Measurements from ENCODE around the gene FBLN7.
"Not testable (repeated sequence)": the region's sequence is repeated elsewhere in the genome, so short reads cannot be mapped to it uniquely, and the experiment has no call there.

FBLN7 gene

GRCh38 chr2:112096098-112096497 lies 42.1 kb upstream of the FBLN7 start:
- TF ChIP-seq, protein P1, sequence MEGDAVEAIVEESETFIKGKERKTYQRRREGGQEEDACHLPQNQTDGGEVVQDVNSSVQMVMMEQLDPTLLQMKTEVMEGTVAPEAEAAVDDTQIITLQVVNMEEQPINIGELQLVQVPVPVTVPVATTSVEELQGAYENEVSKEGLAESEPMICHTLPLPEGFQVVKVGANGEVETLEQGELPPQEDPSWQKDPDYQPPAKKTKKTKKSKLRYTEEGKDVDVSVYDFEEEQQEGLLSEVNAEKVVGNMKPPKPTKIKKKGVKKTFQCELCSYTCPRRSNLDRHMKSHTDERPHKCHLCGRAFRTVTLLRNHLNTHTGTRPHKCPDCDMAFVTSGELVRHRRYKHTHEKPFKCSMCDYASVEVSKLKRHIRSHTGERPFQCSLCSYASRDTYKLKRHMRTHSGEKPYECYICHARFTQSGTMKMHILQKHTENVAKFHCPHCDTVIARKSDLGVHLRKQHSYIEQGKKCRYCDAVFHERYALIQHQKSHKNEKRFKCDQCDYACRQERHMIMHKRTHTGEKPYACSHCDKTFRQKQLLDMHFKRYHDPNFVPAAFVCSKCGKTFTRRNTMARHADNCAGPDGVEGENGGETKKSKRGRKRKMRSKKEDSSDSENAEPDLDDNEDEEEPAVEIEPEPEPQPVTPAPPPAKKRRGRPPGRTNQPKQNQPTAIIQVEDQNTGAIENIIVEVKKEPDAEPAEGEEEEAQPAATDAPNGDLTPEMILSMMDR (IDR thresholded peaks at IDR 0.05; ENCODE audit: unreplicated experiment in 3 of 3) = no peak
- Mint-ChIP-seq H3K27ac (peak overlapping the region in 2 of 3 experiments; percentile 7 to 34), H3K36me3 (ENCODE audit: low read depth) (peaks cover 51% of the 10 kb centered on the region), H3K4me3 (no peak overlapping the region), H3K4me1 (peaks cover 15% of the 10 kb centered on the region), H3K9me3 (no peaks in the 10 kb centered on the region), H3K27me3 (ENCODE audit: low read depth) (no peaks in the 10 kb centered on the region)

- TF ChIP-seq, protein P1 (IDR thresholded peaks at IDR 0.05; ENCODE audit: unreplicated experiment in 3 of 3) = no peak
- peaks cover 80% of the 10 kb centered on the region for H3K36me3 Mint-ChIP-seq (ENCODE audit: low read depth)
Measured at GRCh38 chr2:112108178-112108832, 29.9 kb upstream of the FBLN7 start.

DNA sequence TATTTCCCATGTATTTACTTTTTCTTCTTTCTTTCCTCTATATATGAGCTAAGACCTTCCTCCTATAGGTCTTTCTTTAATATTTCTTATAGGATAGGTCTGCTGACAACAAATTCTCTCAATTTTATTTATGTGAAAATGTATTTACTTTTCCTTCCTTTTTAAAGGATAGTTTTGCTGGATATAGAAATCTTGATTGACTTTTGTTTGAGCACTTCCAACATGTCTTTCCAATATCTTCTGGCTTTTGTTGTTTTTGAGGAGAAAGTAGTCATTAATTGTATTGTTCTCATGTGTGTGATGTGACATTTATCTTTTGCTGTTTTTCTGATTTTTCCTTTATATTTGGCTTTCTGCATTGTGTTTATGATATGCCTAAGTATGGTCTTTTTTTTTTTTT lies 28.9 kb upstream of the FBLN7 start:
- Mint-ChIP-seq H3K27ac (no peak overlapping the region), H3K27me3 (ENCODE audit: low read depth) (no peaks in the 10 kb centered on the region), H3K4me1 (no peaks in the 10 kb centered on the region), H3K4me3 (no peak overlapping the region), H3K9me3 (peaks cover 41% of the 10 kb centered on the region), H3K36me3 (ENCODE audit: low read depth) (peaks cover 77% of the 10 kb centered on the region)
- TF ChIP-seq, protein P1 (IDR thresholded peaks at IDR 0.05; ENCODE audit: unreplicated experiment in 3 of 3) = no peak

More at GRCh38 chr2:112108178-112108832, 29.9 kb upstream of the FBLN7 start:
- no peaks in the 10 kb centered on the region for H3K4me1 Mint-ChIP-seq
- H3K27ac Mint-ChIP-seq = no peak overlapping the region
- peaks cover 41% of the 10 kb centered on the region for H3K9me3 Mint-ChIP-seq
- H3K27me3 Mint-ChIP-seq (ENCODE audit: low read depth) = no peaks in the 10 kb centered on the region
- H3K4me3 Mint-ChIP-seq = no peak overlapping the region

GRCh38 chr2:112110966-112111365 lies 27.2 kb upstream of the FBLN7 start:
- H3K36me3 Mint-ChIP-seq (ENCODE audit: low read depth) = peaks cover 72% of the 10 kb centered on the region
- no peaks in the 10 kb centered on the region for H3K4me1 Mint-ChIP-seq

DNA sequence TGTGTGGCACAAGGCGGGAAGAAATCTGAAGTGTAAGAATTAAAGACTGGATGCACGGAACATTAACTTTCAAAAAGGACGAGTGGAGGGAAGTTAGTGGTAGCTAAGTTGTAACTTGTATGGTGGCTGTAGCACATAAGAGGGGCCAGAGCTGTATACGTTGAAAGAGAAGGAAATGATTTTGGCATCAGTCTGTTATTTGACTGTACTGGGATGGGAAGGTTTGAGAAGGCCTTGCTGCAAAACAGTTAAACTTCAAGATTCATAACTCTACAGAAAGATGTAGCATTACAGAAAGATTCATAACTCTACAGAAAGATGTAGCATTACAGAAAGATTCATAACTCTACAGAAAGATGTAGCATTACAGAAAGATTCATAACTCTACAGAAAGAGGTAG lies 24.8 kb upstream of the FBLN7 start:
- H3K4me3 Mint-ChIP-seq; H3K27me3 Mint-ChIP-seq (ENCODE audit: low read depth); H3K27ac Mint-ChIP-seq; H3K4me1 Mint-ChIP-seq: not testable (repeated sequence)
- H3K36me3 Mint-ChIP-seq (ENCODE audit: low read depth) = peaks cover 56% of the 10 kb centered on the region
- peaks cover 31% of the 10 kb centered on the region for H3K9me3 Mint-ChIP-seq

More at GRCh38 chr2:112110966-112111365, 27.2 kb upstream of the FBLN7 start:
- Mint-ChIP-seq H3K27ac (no peak overlapping the region), H3K9me3 (peaks cover 41% of the 10 kb centered on the region), H3K4me3 (no peak overlapping the region), H3K27me3 (ENCODE audit: low read depth) (no peaks in the 10 kb centered on the region)
- TF ChIP-seq, protein P1 (IDR thresholded peaks at IDR 0.05; ENCODE audit: unreplicated experiment in 3 of 3) = no peak

- no peak overlapping the region for H3K4me3 Mint-ChIP-seq
- no peak overlapping the region for H3K27ac Mint-ChIP-seq
- H3K9me3 Mint-ChIP-seq = peaks cover 6% of the 10 kb centered on the region
- TF ChIP-seq, protein P1 (IDR thresholded peaks at IDR 0.05; ENCODE audit: unreplicated experiment in 3 of 3) = peak in 1 of 3 experiments; percentile 10
- peaks cover 29% of the 10 kb centered on the region for H3K36me3 Mint-ChIP-seq (ENCODE audit: low read depth)
- H3K27me3 Mint-ChIP-seq (ENCODE audit: low read depth) = no peaks in the 10 kb centered on the region
- no peaks in the 10 kb centered on the region for H3K4me1 Mint-ChIP-seq
Measured at GRCh38 chr2:112118148-112118547, 20.0 kb upstream of the FBLN7 start.

All from nephron (organoid).